ENCODE data around the gene MAGI2.

DNA sequence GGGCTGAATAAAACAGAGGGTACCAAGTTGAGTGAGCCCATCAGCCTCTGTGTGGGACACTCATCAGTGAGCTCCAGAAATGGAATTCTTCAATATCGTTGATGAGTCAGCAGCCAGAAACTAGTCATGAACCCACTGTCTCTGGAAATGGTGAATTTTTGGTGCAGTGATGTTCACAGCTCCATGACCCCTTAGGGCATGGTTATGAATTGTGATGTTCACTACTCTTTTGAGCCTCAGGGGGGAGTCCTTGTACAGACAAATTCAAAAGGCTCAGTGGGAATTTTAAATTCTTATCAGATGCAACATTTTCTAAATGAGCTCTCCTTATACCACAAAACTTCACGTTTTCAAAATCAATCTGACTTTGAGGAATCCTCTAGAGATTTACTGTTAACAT is 1319.2 kb downstream of the MAGI2 start:
- no peak for TF ChIP-seq EZH2 (IDR thresholded peaks at IDR 0.05; ENCODE audit: borderline replicate concordance, low read depth, low read length, poor library complexity, severe bottlenecking)
- peak; percentile 68 for TF ChIP-seq CTCF (conservative IDR thresholded peaks at IDR 0.05; ENCODE audit: low read depth, low read length)

All from A673 (cell line).